Myometrial cell (primary cell): ENCODE measurements around the gene ARRDC5. TPM values are rescaled to one million over a fixed set of nuclear protein-coding genes. Genes with fewer than 3 reads are reported as not detected.

Experiments
- total RNA-seq: library from RNA; depleted of rRNA; stranded (reverse); fragments of >200 nt; gene quantifications from 2 replicates; pipeline ENCODE4 v1.2.3, GENCODE V29; 2015

Gene ARRDC5
- not detected in 2 replicates for total RNA-seq

DNA sequence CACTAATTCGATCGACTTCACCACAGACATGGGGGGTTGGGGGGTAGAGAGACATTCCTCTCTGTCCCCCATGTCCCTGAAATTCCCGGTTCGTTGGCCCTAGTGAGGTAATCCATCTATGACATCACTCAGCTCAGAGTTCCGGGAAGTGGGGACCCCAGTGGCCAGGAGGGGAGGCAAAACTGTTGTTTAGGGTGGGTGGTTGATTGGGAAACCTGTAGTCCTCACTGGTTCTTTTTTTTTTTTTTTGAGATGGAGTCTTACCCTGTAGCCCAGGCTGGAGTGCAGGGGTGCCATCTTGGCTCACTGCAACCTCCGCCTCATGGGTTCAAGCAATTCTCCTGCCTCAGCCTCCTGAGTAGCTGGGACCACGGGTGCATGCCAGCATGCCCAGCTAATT lies at the start of gene ARRDC5:
Gene ARRDC5, minus strand, starts transcription at position 101 of the 400 bp plus-strand sequence. Its CDS starts 71 bp downstream, at position 30.

DNA sequence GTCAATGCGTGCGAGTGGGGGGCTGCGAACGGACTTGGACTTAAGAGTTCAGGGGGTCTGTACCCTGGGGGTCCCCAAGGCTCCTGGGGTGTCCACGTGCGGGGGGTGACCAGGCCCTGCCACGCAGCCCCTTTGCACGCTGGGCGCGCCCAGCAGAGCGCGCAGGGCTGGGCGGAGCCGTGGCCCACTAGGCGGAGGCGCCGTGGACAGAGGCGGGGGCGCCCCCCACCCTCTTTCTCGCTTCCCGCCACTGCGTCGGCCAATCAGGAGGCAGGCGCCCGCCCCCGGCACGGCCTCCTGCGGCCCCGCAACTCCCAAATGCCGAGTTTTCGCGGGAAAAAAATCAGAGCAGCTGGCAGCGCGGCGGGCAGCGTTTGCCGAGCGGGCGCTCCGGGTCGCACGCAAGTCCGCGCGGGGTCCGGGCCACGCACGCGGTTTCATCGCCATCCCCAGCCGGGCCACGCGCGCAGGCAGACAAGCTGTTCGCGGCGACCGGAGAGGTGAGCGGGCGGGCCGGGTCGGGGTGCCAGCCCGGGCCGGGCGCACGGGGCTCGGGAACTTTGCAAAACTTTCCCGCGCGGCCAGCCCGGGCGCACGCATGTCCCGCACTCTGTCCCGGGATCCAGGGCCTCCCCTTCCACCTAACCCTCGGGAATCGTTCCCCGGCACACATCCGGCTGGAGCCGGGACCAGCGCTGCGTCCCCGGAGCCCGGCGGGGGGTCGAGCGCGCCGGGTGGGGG lies 6.6 kb upstream of the ARRDC5 start, which contains the start of gene UHRF1:
Gene UHRF1, plus strand, starts transcription at position 346 of the 741 bp plus-strand sequence. CDS start 1,385 bp downstream, outside the sequence.

DNA sequence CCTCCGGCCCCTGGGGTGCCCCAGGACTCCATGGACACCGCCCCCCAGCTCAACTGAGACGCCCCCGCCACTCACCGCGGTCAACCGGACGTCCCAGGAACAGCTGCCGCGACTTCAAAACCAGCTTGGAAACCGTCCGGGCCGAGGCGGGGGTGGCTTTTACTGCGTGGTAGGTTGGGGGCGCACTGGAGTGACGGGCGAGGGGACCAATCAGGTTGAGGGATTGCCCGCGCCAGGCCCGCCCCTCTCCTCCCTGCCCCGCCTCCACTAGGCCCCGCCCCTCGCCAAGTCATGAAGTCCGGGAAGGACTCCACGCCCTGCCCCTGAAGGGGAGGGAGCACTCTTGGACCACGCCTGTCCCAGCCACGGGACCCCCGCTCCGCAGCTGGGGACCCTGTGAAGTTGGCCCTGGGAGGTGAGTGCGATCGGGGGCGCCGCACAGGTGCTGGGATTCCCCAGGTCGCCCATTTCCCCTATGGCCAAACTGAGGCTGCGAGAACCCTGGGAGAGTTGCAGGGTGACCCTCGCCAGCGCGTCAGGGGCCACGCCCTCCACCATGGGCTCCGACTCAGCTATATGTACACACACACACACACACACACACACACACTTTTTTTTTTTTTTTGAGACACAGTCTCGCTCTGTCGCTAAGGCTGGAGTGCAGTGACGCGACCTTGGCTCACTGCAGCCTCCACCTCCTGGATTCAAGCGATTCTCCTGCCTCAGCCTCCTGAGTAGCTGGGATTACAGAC lies 35.0 kb downstream of the ARRDC5 start, which contains the start of gene PLIN3:
Gene PLIN3, minus strand, starts transcription at position 134 of the 752 bp plus-strand sequence. CDS start 6,273 bp downstream, outside the sequence.

Other genes with a start within 250 kb of the ARRDC5 start
- gene MYDGF, start 232.6 kb downstream of the ARRDC5 start, total RNA-seq, result 254 and 310 TPM in 2 replicates
- gene DPP9, start 179.1 kb downstream of the ARRDC5 start, total RNA-seq, result 93.0 and 172 TPM in 2 replicates
- 8.3 and 8.4 TPM in 2 replicates for gene FEM1A, start 111.2 kb downstream of the ARRDC5 start, total RNA-seq
- gene TICAM1, start 71.2 kb downstream of the ARRDC5 start, total RNA-seq, result 0.29 and 4.1 TPM in 2 replicates
- 257 and 267 TPM in 2 replicates for gene PLIN3, start 35.2 kb downstream of the ARRDC5 start, total RNA-seq
- gene UHRF1, start 6.6 kb upstream of the ARRDC5 start, total RNA-seq, result 37.9 and 39.5 TPM in 2 replicates
- gene KDM4B, start 66.2 kb upstream of the ARRDC5 start, total RNA-seq, result 15.8 and 21.9 TPM in 2 replicates